Stimulated activated CD8-positive, alpha-beta memory T cell treated with anti-CD3 and anti-CD28 coated beads, Interleukin-12 subunit alpha, Interleukin-12 subunit beta, amount 100 ng/mL, for 24 hours (primary cell): ENCODE results near the gene BRD7.

Experiments used
- DNase-seq: peaks from one replicate; pipeline ENCODE4 v3.0.0-alpha.2; 2020; ENCODE audit errors: extremely low read depth

Gene BRD7

DNA sequence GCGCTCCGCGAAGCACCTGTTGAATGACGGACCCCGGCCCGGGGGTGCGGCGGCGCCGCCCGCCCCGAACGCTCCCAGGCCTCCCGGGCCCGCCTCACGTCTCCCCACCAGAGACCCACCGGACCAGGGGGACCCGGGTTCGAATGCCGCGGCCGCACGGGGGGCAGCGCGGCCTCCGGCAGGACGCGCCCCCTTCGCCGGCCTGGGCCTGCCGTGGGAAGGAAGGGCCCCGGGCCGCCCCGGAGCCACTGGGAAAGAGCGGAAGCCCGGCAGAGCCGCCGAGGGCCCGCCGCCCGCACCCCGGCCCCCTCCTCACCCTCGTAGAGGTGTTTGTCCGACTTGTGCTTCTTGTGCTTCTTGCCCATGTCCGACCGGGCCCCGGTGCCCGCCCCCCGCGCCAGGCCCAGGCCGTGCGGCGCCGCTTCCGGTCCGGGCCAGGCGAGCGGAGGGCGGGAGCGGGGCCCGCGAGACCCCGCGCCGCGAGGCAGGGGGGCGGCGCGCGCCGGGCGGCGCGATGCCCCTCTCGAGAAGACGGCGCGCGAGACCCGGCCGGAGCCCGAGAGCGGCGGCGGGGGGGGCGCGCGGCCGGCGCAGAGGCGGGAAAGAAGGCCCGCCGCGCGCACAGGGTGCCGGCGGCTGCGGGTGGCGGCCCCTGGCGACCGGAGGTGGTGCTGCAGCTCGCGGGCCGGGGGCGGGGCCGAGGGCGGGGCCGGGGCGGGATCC is at the start of gene BRD7:
BRD7 (minus strand) TSS at position 579 of the 723 bp plus-strand sequence; CDS start at position 365, 214 bp downstream.
- DNase-seq = peak; percentile 25

DNA sequence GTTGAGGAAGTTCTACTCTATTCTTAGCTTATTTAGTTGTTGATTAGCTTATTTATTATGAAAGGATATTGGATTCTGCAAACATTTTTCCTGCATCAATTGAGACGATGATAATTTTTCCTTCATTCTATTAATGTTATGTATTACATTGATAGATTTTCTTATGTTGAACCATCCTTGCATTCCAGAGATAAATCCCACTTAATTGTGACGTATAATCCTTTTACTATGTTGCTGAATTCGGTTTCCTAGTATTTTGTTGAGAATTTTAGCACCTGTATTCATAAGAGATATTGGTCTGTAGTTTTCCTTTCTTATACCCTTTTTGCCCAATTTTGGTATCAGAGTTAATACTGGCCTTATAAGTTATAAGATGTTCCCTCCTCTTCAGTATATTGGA is 47.6 kb upstream of the BRD7 start:
- no peak for DNase-seq

DNA sequence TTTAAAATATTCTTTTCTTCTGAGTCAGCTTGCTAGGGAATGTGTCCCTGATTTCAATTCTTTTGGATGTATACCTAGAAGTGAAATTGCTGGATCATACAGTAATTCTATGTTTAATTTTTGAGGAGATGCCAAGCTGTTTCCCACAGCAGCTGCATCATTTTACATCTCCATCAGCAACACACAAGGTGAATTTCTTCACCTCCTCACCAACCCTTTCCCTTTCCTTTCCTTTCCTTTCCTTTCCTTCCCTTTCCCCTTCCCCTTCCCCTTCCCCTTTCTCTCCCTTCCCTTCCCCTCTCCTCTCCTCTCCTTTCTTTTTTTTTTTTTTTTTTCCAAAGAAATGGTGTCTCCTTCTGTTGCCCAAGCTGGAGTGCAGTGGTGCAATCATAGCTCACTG is 45.4 kb upstream of the BRD7 start:
- DNase-seq = no peak

DNA sequence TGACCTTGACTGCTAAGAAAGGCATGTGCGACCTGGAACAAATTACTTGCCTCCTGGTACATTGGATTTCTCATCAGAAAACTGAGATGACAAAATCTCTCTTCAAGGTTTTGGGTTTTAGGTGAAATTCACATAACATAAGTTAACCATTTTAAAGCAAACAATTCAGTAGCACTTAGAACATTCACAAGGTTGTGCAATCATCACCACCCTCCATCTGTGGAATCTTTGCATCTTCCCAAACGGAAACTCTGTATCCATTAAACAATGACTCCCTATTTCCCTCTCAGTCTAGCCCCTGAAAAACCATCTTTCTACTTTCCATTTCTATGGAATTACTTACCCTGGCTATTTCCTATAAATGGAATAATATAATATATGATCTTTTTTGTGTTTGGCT is 42.2 kb upstream of the BRD7 start:
- no peak for DNase-seq

DNA sequence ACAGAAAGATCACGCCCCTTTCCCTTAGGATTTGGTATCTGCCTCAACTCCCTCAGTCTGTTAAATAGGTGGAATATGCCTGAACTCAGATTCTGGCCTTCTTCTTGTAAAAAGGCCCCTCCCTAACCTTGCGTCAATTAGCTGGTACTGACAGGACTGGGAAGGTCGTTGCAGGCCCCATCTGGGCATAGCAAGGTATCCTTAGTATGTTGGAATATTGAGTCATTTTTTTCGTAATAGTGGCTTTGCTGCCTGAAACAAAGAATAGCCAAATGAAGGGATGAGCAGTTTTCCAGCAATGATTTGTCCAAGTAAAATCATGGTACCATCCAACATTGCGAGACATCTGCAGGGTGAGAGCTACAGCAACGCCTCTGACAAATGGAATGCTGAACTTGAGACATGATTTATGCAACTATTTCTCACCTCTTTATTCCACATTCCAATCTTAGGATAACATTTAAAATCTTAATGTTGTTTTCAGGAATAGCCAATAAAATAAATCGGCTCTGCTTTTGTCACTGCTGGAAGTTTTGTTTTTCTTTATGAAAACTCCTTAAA is 39.3 kb upstream of the BRD7 start:
- DNase-seq = no peak

DNA sequence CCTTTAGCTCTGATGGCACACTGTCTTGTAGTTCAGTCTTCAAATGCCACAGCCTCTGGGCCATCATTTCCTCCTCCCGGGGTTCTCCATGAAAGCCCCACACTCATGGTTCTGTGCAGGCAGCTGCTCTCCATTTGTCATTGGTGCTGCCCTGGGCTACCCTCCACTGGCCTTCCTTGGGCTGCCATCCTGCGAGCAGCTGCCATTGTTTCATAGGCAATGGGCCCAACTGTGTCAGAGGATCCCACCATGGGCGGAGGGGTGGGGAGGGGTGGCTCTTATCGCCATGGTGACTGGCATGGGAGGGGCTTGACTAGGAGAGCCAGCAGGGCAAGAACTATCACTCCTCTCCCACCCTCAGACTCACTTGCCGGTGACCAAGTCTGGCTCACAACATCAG is 38.6 kb upstream of the BRD7 start:
- no peak for DNase-seq

DNA sequence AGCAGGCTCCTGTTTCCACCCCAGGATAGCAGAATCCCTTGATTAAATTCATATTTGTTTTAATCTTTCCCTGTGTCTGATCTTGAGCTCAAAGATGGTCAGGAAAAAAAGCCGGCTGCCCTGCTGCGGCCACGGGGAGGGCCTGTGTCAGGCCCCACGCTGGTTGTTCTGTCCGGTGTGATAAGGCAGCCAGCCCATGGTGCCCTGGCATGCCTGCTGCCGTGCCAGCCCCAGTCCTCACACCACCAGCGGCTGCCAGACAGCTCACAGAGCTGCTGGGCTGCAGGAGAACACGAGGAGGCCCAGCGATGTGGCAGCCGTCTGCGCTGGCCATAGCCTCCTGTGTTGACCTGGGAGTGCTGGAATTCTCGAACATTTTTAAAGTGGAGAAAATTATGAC is 34.7 kb upstream of the BRD7 start:
- DNase-seq = no peak

DNA sequence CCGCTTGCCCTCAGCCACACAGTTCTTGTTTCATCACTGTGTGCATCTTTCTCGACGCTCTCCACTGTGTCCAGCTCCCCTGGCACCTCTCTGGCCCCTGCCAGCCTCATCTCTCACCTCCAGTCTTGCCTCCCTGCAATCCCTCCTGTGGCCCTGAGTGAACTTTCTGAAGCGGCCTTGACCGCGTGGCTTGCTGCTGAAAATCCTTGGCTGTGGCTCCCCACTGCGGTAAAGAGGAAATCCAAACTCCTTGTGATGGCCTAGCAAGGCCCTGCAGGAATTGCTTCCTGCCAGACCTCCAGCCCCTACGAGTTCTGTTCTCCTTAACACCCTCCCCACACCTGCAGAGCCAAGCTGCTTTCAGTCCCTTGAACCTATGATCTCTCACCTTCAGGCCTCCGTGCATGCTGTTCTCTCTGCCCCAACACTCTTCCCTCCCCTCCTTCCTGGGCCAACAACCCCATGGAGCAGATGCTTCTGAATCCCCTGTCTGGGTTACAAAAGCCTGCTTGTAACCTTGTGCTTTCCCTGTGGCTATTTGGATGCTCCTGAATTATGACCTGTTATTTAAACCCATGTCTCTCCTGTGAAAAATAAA is 33.6 kb upstream of the BRD7 start:
- DNase-seq = no peak

DNA sequence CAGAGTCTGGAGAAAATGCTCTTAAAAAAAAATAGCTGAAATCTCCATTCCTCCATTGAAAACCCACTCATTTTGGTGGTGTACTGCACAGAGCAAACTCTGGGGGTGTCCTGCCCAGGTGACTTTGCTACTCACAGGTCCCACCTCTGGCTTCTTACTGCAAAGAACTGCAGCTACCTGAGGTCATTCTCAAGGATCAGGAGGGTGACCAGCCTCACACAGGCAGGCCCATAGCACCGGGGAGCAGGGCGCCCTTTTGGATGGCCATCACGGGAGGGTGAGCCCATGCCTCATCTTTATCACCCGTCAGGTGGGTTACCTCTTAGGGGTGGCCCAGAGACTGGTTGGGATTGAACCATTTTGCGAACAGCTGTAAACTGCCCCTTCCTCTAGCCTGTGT is 32.6 kb upstream of the BRD7 start:
- DNase-seq = no peak

DNA sequence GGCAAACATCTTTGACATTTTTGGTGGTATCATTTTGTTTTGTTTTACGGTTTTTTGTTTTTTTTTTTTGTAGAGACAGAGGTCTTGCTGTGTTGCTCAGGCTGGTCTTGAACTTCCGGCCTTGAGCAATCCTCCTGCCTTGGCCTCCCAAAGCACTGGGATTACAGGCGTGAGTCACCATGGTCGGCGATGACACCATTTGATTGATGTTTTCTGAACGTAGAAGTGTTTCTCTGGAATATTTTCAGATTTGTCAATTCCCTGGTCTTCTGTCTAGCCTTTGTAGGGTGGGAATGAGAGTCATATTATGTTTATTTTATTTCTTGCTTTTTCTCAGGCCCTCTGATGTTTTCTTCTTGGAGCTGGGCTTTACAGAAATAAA is 32.2 kb upstream of the BRD7 start:
- DNase-seq = no peak

DNA sequence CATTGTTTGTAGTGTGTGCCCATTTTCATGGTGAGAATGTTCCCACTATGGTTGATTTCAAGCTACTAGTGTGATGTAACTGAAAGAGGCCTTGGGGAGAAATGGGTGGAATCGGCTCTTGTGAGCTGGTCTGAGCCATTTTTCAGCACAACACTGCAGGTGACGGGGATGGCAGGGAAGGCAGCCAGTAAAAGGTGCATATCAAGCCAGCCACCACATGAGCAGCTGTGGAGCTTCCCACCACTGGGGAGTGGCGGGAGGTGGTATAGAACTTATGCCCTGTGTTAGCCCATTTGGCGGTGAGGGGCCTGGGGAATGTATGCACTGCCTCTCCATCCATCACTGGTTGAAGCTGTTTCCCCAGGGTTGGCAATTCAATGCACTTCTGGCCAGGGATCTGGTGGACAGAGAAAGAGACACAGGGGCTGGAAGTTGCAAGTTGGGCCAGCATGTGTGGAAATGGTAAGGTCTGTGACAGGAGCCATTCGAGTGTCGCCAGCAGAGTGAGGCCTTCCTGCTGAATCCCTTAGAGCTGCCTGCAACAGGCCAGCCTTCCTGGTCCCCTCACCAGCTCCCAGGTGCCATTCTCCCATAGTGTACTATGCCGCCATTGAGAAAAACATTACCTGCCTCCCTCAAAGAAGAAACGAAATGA is 31.7 kb upstream of the BRD7 start:
- DNase-seq = no peak

DNA sequence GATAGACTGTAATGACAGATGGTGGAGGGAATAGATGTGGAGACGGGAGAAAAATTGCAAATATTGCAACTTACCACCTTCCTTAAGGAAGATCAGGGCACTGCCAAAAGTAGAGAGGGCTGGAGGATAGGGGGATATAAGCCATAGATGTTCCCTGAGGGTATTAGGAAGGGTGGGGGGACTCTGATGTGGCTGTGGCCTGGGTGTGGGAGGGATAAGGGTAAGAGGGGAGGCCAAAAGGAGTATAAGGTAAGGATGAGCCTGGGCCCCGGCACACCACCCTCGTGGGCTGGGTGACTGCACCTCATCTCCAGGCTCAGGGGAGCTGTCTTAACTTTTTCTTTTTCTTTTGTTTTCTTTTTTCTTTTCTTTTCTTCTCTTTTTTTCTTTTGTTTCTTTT is 30.6 kb upstream of the BRD7 start:
- no peak for DNase-seq

DNA sequence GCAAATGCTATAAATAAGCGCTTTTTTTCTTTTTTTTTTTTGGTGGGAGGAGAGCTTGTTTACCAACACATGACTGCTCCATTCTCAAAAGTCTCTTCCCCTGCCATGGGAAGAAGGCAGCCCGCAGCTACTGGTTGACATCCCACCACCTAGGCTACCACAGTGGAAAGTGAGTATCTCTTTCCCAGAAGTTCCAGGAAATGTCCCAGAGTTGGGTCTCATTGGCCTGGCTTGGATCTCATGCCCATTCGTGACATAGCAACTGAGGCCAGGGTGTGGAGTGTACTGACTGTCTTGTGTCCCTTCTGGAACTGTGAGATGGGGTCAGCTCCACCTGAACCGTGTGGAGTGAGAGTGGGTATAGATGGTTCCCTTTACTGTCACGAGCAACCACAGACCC is 29.5 kb upstream of the BRD7 start:
- DNase-seq = no peak

DNA sequence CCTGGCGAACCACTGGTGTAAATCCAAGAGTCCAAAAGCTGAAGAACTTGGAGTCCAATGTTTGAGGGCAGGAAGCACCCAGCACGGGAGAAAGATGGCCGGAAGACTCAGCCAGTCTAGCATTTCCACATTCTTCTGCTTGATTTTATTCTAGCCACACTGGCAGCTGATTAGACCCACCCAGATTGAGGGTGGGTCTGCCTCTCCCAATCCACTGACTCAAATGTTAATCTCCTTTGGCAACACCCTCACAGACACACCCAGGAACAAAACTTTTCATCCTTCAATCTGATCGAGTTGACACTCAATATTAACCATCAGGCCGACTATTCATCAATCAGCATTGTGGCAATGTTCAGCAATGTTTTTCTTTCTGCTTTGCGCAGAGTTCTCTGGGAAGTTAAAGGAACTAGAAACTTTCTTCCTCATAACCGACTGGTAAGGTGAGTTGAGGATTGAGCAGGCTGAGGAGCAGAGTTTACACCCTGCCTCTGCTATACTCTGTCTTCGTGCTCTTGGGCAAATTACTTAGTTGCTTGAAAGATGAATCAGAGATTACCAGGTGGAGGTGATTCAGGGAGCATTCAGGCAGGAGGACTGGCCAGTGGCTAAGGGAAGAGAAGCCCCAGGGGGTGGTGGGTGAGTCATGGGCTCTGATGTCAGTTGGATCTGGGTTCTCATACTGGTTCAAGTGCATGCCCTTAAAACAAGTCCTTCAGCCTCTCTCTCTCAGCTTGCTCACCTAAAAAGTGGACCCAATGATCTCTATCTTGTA is 28.2 kb upstream of the BRD7 start:
- DNase-seq = no peak

DNA sequence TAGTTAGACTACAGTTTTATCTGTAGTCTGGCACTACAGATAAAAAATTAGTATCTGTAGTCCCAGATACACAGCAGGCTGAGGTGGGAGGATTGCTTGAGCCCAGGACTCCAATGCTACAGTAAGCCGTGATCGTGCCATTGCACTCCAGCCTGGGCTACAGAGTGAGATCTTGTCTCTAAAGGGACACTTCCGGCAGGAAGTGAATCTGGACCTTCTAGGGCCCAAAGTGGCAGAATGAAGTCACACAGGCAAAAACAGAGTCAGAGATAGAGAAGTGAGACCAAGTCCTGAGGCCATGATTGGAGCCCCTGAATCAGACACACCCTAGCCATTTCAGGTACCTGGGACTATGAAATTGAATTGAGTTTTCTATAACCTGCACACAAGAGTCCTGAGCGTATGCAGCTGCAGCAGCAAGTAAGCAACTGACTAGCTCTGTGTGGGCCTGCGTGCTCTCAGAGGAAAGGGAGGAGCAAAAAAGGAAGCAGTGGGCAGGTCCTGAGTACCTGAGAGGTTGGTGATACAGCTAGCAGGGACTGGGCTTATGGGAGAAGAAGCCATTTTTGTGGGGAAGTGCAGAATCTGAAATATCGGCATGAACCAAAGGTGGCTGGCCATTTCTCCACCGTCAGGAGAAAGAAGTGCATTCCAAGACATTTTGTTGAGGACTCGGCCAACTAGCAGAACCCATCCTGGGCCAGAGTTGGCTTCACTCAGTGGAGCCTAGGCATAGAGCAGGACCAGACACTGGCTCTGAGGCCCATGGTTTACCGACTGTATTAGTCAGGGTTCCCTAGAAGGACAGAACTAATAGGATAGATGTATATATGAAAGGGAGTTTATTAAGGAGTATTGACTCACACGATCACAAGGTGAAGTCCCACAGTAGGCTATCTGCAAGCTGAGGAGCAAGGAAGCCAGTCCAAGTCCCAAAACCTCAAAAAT is 27.2 kb upstream of the BRD7 start:
- no peak for DNase-seq

DNA sequence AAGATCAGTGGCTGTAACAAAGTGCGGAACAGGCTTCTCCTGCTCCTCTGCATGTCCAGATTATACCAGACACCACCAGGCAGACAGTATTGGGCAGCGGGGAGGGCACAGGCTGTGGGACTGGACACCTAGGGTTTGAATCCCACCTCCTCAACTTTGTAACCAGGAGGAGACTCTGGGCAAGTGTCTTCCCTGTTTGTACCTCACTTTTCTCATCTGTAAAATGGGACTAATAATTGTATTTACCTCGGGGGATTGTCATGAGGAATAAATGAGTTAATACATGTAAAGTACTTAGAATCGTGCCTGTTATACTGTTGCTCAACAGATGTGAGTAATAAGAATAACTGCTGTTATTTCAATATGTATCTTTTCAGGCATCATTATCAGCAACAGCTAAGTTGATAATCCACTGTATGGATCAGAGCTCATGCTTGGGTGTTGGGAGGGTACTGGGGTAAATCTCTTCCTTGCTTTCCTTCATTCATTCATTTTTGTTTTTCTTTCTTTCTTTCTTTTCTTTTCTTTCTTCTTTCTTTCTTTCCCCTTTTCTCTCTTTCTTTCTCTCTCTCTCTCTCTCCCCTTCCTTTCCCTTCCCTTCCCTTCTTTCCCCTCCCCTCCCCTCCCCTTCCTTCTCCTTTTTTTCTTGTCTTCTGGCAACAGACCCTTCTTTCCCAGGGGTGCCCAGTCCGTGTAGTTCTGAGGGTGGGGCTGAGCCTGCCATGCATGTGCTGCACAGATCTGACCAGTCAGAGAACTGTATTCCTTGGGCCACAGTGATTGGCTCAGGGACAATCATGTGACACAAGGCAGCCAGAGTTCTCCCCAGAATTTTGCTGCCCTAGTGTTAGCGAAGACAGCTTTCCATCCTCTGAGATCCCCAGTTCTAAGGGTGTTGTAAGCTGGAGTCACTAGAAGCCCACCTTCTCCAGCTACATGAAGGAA is 25.3 kb upstream of the BRD7 start:
- DNase-seq = no peak

DNA sequence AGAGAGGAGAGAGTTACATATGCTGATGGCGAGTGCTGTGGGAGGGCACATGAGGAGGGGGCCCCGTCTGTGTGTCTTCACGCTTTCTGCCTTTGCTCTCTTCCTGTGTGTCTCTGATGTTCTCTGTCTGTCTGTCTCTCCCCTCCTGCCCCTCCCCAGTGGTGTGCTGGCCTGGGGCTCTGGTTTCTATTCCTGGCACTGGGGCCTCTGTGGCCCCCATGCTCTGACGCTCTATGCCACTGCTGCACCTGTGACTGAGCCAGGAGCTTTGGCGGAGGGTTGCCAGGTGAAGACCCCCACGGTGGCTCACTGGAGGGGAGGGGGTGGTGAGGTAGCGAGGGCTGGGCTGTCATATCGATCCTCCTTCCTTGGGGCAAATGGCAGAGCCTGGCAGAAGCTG is 24.6 kb upstream of the BRD7 start:
- DNase-seq = no peak

DNA sequence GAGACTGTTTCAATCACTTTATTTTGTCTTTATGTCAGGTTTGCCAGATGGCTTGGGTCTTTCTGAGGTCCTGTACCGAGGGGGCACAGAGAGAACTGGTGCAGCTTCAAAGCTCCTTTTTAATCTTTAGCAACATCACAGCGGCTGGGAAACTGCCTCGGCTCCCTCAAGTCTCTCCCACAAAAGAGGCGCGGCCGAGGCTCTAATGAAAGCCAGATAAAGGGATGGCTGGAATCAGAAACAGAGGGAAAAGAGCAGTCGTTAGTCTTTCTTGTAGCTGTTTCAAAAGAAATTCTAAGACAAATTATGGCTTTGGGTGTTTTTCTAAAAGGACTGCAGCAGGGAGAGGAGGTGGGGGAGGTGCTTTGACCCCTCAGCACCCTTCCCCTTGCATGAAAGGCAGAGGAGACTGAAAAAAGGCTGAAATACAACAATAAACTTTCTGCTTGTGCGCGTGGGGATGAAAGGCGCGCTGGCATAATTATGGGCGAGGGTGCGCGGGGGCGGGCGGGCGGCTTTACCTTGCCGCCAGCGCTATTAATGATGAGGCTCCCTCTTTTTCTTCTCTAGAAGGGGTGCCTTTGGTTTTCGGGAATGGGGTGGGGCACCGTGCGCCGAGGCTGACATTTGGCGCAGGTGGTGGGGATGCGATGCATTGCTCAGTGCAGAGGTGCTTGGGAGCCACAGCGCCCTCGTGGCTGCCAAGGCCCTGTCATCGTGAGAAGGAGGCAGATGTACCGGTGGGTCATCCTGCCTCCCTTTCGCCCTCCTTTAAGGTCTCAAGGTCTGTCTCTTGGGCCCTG is 22.3 kb upstream of the BRD7 start:
- no peak for DNase-seq

DNA sequence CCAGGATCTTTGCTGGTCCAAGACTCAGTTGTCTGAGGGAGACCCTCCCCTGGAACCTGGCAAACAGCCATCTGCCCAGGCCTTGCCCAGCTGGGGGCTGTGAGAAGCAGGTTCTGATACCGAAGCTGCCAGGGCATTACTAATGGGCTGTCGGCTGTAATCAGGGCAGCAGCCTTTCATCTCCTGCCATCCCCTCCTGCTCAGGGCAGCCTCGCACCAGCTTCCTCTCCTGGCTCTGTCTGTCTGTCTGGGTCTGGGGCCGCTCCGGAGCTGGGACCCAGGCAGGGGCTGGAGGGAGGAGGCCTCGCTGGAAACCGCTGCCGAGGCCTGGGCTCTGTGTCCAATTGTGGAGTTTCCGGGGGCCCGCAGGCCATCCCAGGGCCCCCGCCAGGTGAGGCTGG is 21.6 kb upstream of the BRD7 start:
- DNase-seq = no peak
